Measurements from ENCODE around the gene SQSTM1.
A peak's percentile ranks its signal among the peaks of the same experiment; 100 is the strongest.

SQSTM1 gene

DNA sequence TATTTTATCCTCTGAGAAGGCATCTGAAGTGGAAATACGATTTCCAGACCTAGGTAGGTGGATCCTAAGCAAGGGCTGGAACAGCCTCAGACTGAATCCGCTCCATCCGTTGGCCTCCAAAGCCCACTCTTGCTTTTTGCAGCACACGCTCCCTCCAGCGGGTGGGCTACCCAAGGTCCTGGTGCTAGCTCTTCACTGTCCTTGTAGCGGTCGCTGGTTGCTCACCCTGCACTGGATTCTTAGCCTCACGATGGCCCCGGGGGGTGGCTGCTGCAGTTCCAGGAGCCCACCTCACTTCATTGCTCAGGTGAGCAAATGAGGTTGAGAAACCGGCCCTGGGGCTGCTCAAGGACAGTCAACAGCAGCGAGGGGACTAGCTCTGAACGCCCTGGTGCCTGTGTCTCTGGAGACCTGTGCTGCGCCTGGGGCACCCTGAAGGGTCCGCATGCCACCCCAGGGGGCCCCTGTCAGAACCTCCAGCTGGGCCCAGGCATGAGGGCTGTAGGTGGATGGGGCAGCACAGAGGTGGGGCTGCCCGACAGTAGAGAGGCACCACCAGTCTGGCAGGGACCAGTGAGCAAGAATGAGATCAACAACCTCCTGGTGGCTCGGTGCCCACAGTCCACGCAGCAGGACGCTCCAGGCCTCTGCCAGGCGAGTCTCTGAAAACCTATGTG lies 18.4 kb upstream of the SQSTM1 start:
- no peak for DNase-seq (ENCODE audit: low read depth)
- TF ChIP-seq, protein P1, sequence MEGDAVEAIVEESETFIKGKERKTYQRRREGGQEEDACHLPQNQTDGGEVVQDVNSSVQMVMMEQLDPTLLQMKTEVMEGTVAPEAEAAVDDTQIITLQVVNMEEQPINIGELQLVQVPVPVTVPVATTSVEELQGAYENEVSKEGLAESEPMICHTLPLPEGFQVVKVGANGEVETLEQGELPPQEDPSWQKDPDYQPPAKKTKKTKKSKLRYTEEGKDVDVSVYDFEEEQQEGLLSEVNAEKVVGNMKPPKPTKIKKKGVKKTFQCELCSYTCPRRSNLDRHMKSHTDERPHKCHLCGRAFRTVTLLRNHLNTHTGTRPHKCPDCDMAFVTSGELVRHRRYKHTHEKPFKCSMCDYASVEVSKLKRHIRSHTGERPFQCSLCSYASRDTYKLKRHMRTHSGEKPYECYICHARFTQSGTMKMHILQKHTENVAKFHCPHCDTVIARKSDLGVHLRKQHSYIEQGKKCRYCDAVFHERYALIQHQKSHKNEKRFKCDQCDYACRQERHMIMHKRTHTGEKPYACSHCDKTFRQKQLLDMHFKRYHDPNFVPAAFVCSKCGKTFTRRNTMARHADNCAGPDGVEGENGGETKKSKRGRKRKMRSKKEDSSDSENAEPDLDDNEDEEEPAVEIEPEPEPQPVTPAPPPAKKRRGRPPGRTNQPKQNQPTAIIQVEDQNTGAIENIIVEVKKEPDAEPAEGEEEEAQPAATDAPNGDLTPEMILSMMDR (IDR thresholded peaks at IDR 0.05; ENCODE audit: insufficient read depth, low read depth, low read length, missing control alignments) = no peak
- no peak overlapping the region for H3K4me3 ChIP-seq (ENCODE audit: low read depth, low read length)

DNA sequence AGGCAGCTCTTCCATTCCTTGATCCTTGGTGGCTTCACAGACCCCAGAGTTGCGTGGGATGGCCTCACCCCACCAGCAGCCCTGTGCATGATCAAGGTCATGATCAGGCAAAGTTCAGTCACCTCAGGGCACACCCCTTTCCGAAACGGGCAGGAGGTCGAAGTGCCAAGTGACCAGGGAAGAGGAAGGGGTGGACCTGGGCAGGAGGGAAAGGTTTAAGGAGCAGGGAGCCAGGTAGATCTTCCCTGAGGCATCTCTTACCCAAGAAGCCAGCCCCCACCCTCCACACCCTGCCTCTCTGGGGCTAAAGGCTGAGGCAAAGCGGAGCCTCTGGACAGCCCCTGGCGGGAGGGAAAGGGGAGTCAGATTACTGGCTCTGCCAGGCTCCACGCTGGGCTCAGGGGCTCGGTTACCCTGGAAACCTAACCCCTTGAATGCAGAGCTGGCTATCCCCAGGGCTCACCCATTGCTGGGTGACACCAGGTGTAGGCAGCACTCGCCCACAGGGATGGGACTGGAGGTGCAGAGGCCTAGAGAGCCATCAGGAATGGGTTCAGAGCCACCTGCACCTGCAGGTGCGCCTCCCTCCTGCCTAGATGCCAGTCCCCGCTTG lies 17.6 kb upstream of the SQSTM1 start:
- no peak for DNase-seq (ENCODE audit: low read depth)
- TF ChIP-seq, protein P1 (IDR thresholded peaks at IDR 0.05; ENCODE audit: insufficient read depth, low read depth, low read length, missing control alignments) = no peak
- H3K4me3 ChIP-seq (ENCODE audit: low read depth, low read length) = no peak overlapping the region

DNA sequence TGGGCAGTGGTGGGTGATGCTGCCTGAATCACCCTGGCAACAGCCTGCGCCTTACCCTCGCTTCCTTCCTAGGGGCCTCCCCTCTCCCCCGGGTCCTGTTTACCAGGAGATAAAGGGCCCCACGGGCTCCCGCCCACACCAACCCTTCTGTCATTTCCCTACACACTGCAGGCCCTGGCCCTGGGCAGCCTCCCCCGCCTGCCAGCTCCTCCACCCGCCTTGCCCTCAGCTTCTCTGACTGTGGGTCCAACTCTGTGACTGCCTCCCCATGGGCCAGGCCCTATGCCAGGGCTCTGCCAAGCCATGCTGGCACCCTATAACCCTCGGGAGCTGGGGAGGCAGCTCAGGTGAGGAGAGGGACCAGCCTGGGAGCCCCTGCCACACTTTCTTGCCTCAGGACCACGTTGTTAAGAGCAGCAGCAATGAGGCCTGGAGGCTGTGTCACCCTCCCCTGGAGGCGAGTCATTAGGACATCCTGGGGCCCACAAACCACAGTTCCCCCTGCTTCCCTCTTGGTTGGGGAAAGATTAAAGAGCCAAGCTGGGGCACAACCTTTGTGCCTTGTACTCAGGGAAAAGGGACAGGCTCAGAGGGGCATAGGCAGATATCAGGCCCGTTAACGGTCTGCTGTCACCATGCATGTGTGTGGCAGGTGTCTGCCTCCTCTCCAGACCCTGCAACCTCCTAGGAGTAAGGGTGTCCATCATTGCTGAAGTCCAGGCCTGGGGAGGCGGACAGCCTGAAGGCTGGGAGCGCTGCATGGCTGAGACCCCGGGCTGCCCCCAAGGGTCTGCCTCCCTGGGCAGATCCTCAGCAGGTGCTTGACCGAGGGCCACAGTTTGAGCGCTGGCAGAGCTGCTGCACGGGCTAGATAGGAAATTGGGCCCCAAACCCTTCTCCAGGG lies 16.8 kb upstream of the SQSTM1 start:
- TF ChIP-seq, protein P1 (IDR thresholded peaks at IDR 0.05; ENCODE audit: insufficient read depth, low read depth, low read length, missing control alignments) = no peak
- DNase-seq (ENCODE audit: low read depth) = no peak
- H3K4me3 ChIP-seq (ENCODE audit: low read depth, low read length) = no peak overlapping the region

DNA sequence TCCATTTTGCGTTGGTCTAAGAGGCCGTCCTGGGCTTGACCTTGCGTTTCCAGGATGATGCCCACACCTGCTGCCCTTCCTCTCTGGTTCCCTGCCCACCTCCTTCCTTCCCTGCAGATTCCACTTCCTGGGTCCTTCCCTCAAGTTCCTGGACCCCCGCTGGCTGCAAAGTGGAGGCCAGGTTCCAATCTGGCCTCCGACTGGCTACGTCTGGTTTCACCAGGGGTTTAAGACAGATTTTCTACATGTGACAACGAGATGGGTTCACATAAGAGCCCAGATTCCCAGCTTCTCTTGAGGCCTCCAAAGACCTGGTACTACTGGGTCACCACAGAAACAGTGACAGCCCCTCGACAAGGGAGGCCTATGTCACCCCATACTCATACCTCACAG lies 16.2 kb upstream of the SQSTM1 start:
- DNase-seq (ENCODE audit: low read depth) = no peak
- no peak overlapping the region for H3K4me3 ChIP-seq (ENCODE audit: low read depth, low read length)

DNA sequence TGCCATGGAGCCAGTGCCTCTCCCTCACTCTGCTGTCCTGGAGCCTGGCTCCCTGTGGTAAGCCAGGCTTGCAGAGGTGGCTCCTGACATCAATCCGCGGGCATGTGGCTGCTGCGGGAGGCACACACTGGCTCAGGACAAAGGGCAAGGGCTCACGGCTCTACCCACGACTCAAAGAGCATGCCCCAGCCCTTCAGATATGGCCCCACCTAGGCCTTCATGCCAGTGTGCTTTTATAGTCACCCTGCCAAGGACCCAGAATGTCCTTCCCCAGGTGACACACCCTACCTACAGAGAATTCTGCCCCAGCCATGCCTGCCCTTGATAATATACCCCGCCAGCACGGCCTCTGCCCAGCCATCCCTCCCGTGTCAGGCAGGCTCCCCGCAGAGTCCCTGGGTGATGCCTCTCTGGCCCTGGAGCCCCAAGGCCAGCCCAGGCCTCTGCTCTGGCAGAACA lies 15.6 kb upstream of the SQSTM1 start:
- peak overlapping the region; percentile 70 for H3K4me3 ChIP-seq (ENCODE audit: low read depth, low read length)
- TF ChIP-seq, protein P1 (IDR thresholded peaks at IDR 0.05; ENCODE audit: insufficient read depth, low read depth, low read length, missing control alignments) = no peak
- no peak for DNase-seq (ENCODE audit: low read depth)

More for the DNA sequence above, 16.2 kb upstream of the SQSTM1 start:
- TF ChIP-seq, protein P1 (IDR thresholded peaks at IDR 0.05; ENCODE audit: insufficient read depth, low read depth, low read length, missing control alignments) = no peak

DNA sequence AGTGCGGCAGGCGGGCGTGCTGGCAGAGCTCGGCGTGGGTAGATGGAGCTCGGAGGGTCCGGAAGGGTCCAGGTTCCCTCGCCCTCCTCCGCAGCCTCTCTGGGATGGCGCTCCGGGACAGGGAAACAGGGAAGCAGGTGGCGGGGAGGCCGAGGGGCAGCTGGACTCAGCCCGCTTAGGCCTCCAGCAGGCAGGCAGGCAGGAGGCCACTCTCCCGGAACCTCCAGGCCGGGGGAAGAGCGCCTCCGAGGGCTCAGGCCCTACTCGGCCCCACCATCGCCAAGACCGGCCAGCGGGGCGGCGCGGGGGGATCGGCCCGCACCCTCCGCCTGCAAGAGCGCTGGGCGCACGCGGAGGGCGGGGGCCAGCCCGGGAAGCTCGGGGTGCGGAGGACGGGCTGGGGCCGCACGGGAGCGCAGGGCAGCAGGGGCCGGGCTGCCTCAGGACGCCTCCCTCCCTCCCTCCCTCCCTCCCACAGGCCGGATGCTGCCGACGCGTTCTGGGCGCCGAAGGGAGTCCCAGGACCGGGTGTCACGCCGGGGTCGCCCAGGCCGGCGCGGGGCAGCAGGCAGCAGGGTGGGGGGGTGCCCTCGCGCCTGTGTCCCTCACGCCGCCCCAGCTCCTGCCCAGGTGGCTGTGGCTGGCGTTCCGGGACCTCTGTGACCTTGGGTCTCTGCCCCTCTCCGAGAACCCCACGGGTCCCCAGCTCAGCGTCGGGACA lies 15.0 kb upstream of the SQSTM1 start:
- peak; percentile 76 for DNase-seq (ENCODE audit: low read depth)
- TF ChIP-seq, protein P1 (IDR thresholded peaks at IDR 0.05; ENCODE audit: insufficient read depth, low read depth, low read length, missing control alignments) = no peak

More for the DNA sequence above, 15.0 kb upstream of the SQSTM1 start:
- peak overlapping the region; percentile 70 for H3K4me3 ChIP-seq (ENCODE audit: low read depth, low read length)

All from GM12865 (cell line).